Neuronal stem cell (in vitro differentiated cells): ENCODE results near the gene KRTAP9-1.
"Not testable (repeated sequence)": the region's sequence is repeated elsewhere in the genome, so short reads cannot be mapped to it uniquely, and the experiment has no call there.

Source experiments
- DNase-seq: peaks from one replicate; pipeline ENCODE4 v3.0.0-alpha.2; 2013; ENCODE audit warnings: low spot score
- H2AFZ ChIP-seq: one replicate; pipeline ENCODE4 v1.6.1; 2013; ENCODE audit warnings: mild to moderate bottlenecking, low read length, inconsistent platforms
- H2AK5ac ChIP-seq: 2 replicates; pipeline ENCODE4 v1.6.1; 2013; ENCODE audit warnings: low read depth, mild to moderate bottlenecking, inconsistent platforms, low read length, moderate library complexity, mixed read lengths
- H2BK120ac ChIP-seq: 2 replicates; pipeline ENCODE4 v1.6.1; 2013; ENCODE audit warnings: low read depth, mild to moderate bottlenecking, inconsistent platforms, low read length, moderate library complexity, mixed read lengths
- H2BK12ac ChIP-seq: one replicate; pipeline ENCODE4 v1.6.1; 2013; ENCODE audit warnings: low read length, inconsistent platforms
- H2BK15ac ChIP-seq: 2 replicates; pipeline ENCODE4 v1.6.1; 2013; ENCODE audit warnings: mild to moderate bottlenecking, low read length, inconsistent platforms, mixed read lengths
- H2BK5ac ChIP-seq: one replicate; pipeline ENCODE4 v1.6.1; 2013; ENCODE audit warnings: inconsistent platforms, mild to moderate bottlenecking, low read length, moderate library complexity
- H3K14ac ChIP-seq: one replicate; pipeline ENCODE4 v1.6.1; 2013; ENCODE audit warnings: low read length, inconsistent platforms
- H3K18ac ChIP-seq: 2 replicates; pipeline ENCODE4 v1.6.1; 2013; ENCODE audit warnings: low read length, inconsistent platforms
- H3K23ac ChIP-seq: 2 replicates; pipeline ENCODE4 v1.6.1; 2013; ENCODE audit warnings: low read depth, mild to moderate bottlenecking, mixed read lengths, low read length, inconsistent platforms; ENCODE audit not compliant: poor library complexity
- H3K27ac ChIP-seq: replicated peaks from 3 replicates; pipeline ENCODE4 v1.5.1; 2013; ENCODE audit warnings: low read length, inconsistent platforms
- H3K27me3 ChIP-seq, 3 experiments: 2 replicates each; pipeline ENCODE4 v1.6.1; 2013; ENCODE audit warnings: low read length in 3 of 3, mild to moderate bottlenecking in 2 of 3, inconsistent platforms in 1 of 3, low read depth in 1 of 3, mixed read lengths in 1 of 3, moderate library complexity in 1 of 3; ENCODE audit not compliant: control insufficient read depth in 3 of 3, insufficient read depth in 3 of 3
- H3K36me3 ChIP-seq, 2 donors: replicated peaks in 1 of 2; 2 replicates each; pipeline ENCODE4 v1.6.1; 2013; ENCODE audit warnings: low read length in 2 of 2; ENCODE audit not compliant: control insufficient read depth in 2 of 2, insufficient read depth in 2 of 2
- H3K4ac ChIP-seq: 2 replicates; pipeline ENCODE4 v1.6.1; 2013; ENCODE audit warnings: inconsistent platforms, mild to moderate bottlenecking, low read length, moderate library complexity
- H3K4me1 ChIP-seq, 2 donors: 1 replicate in 1 of 2; 2 replicates in 1 of 2; pipeline ENCODE4 v1.6.1; 2013; ENCODE audit warnings: low read length in 2 of 2, low read depth in 1 of 2; ENCODE audit not compliant: control insufficient read depth in 2 of 2, insufficient read depth in 1 of 2
- H3K4me2 ChIP-seq: one replicate; pipeline ENCODE4 v1.6.1; 2013; ENCODE audit warnings: mild to moderate bottlenecking, low read length, inconsistent platforms; ENCODE audit not compliant: insufficient read depth, poor library complexity, severe bottlenecking
- H3K4me3 ChIP-seq, 2 donors: 2 replicates each; pipeline ENCODE4 v1.5.1; 2013; ENCODE audit warnings: low read length in 2 of 2, mild to moderate bottlenecking in 2 of 2, inconsistent platforms in 1 of 2, moderate library complexity in 1 of 2
- H3K79me1 ChIP-seq: one replicate; pipeline ENCODE4 v1.6.1; 2013; ENCODE audit warnings: low read depth, mild to moderate bottlenecking, inconsistent platforms, low read length, moderate library complexity
- H3K9ac ChIP-seq: one replicate; pipeline ENCODE4 v1.6.1; 2013; ENCODE audit warnings: mild to moderate bottlenecking, low read depth, low read length, inconsistent platforms; ENCODE audit not compliant: poor library complexity
- H3K9me3 ChIP-seq, 2 donors: replicated peaks in 1 of 2; 2 replicates each; pipeline versions ENCODE3 to v1.6.1; 2013; ENCODE audit warnings: low read length in 2 of 2, mild to moderate bottlenecking in 2 of 2, inconsistent platforms in 1 of 2, low read depth in 1 of 2, mixed read lengths in 1 of 2, moderate library complexity in 1 of 2; ENCODE audit not compliant: control insufficient read depth in 2 of 2, insufficient read depth in 1 of 2
- H4K8ac ChIP-seq: one replicate; pipeline ENCODE4 v1.6.1; 2013; ENCODE audit warnings: low read depth, mild to moderate bottlenecking, inconsistent platforms, low read length, moderate library complexity
- H4K91ac ChIP-seq: one replicate; pipeline ENCODE4 v1.6.1; 2013; ENCODE audit warnings: low read length, low read depth, mild to moderate bottlenecking, inconsistent platforms; ENCODE audit not compliant: poor library complexity
- WGBS, 2 donors: extraction: QIAGEN DNeasy Blood & Tissue Kit; methylation state at CpG; one replicate each; pipeline ENCODE4 v1.1.7; 2013; ENCODE audit warnings: missing lambda C conversion rate in 2 of 2, mixed read lengths in 1 of 2; ENCODE audit not compliant: insufficient read length in 2 of 2, insufficient replicate concordance in 1 of 2; ENCODE audit errors: extremely low coverage in 2 of 2; 5-methylcytosine and 5-hydroxymethylcytosine counted together

The KRTAP9-1 gene

GRCh38 chr17:41150026-41150425 lies 39.7 kb upstream of the KRTAP9-1 start:
- H3K14ac ChIP-seq = no peak overlapping the region
- DNase-seq = no peak
- H3K4me3 ChIP-seq = no peak overlapping the region
- H3K9me3 ChIP-seq = no peaks in the 10 kb centered on the region
- no peak overlapping the region for H3K9ac ChIP-seq
- no peak overlapping the region for H2AK5ac ChIP-seq
- no peaks in the 10 kb centered on the region for H3K79me1 ChIP-seq
- no peak overlapping the region for H3K23ac ChIP-seq
- H3K4me1 ChIP-seq = no peaks in the 10 kb centered on the region
- H3K36me3 ChIP-seq = no peaks in the 10 kb centered on the region
- H3K27ac ChIP-seq = no peak overlapping the region
- no peak overlapping the region for H2BK5ac ChIP-seq
- H3K4ac ChIP-seq = no peak overlapping the region
- no CpG with 5 or more reads among the region's 4 CpGs for WGBS, 2 donors
- H2BK12ac ChIP-seq = no peak overlapping the region
- no peak overlapping the region for H2AFZ ChIP-seq
- no peak overlapping the region for H3K18ac ChIP-seq
- no peaks in the 10 kb centered on the region for H3K27me3 ChIP-seq
- no peak overlapping the region for H4K8ac ChIP-seq
- H4K91ac ChIP-seq = no peak overlapping the region
- H2BK120ac ChIP-seq = no peak overlapping the region
- H3K4me2 ChIP-seq = no peak overlapping the region
- no peak overlapping the region for H2BK15ac ChIP-seq

- H3K9ac ChIP-seq = no peak overlapping the region
- no peaks in the 10 kb centered on the region for H3K27me3 ChIP-seq
- no CpG with 5 or more reads among the region's 2 CpGs for WGBS, 2 donors
- H3K27ac ChIP-seq = no peak overlapping the region
- H2AK5ac ChIP-seq = no peak overlapping the region
- no peaks in the 10 kb centered on the region for H3K9me3 ChIP-seq
- no peak overlapping the region for H3K4me2 ChIP-seq
- H2BK12ac ChIP-seq = no peak overlapping the region
- no peak overlapping the region for H3K18ac ChIP-seq
- H3K4me3 ChIP-seq = no peak overlapping the region
- H3K4me1 ChIP-seq = no peaks in the 10 kb centered on the region
- H3K23ac ChIP-seq = no peak overlapping the region
- H2BK120ac ChIP-seq = no peak overlapping the region
- no peaks in the 10 kb centered on the region for H3K79me1 ChIP-seq
- H3K14ac ChIP-seq = no peak overlapping the region
- no peaks in the 10 kb centered on the region for H3K36me3 ChIP-seq
- no peak overlapping the region for H2AFZ ChIP-seq
- H4K8ac ChIP-seq = no peak overlapping the region
- no peak overlapping the region for H4K91ac ChIP-seq
- H2BK15ac ChIP-seq = no peak overlapping the region
- H3K4ac ChIP-seq = no peak overlapping the region
- DNase-seq = no peak
- no peak overlapping the region for H2BK5ac ChIP-seq
Measured at GRCh38 chr17:41151525-41151924, 38.2 kb upstream of the KRTAP9-1 start.

DNA sequence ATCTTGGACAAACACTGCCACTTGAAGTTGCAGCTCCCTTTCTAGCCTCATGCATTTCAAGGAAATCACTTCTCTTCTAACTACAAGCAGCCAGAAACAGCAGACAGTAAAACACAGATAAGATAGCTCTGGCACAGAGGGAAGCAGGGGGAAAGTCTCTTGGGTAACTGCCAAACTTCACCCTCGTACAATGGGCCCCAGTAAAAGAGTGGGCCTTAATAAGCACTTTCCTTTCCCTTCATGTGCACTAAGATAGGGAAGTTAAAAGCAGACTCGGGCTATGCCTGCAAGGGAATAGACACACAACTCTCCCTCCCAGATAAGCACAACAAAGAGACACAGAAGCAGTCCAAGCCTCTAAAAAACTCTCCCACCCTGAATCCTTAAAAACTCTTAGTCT lies 35.8 kb upstream of the KRTAP9-1 start:
- Histone ChIP-seq H2BK120ac (no peak overlapping the region), H3K4me2 (no peak overlapping the region), H3K14ac (no peak overlapping the region), H2BK5ac (no peak overlapping the region), H2BK15ac (no peak overlapping the region), H3K4me1 (no peaks in the 10 kb centered on the region), H2AFZ (no peak overlapping the region), H3K9me3 (no peaks in the 10 kb centered on the region), H3K79me1 (no peaks in the 10 kb centered on the region), H3K27me3 (no peaks in the 10 kb centered on the region), H2AK5ac (no peak overlapping the region), H3K4me3 (no peak overlapping the region), H3K23ac (no peak overlapping the region), H4K8ac (no peak overlapping the region), H3K18ac (no peak overlapping the region), H4K91ac (no peak overlapping the region), H3K4ac (no peak overlapping the region), H2BK12ac (no peak overlapping the region), H3K36me3 (no peaks in the 10 kb centered on the region), H3K9ac (no peak overlapping the region), H3K27ac (no peak overlapping the region)
- WGBS, 2 donors = no CpG with 5 or more reads among the region's 2 CpGs
- DNase-seq = no peak

GRCh38 chr17:41160190-41160589 lies 29.5 kb upstream of the KRTAP9-1 start:
- not testable (repeated sequence) for H3K36me3 ChIP-seq, H2BK5ac ChIP-seq, H2BK12ac ChIP-seq, H3K27ac ChIP-seq, H3K27me3 ChIP-seq, H3K14ac ChIP-seq, DNase-seq, H3K4me2 ChIP-seq, H2AFZ ChIP-seq, H3K4me1 ChIP-seq, H4K91ac ChIP-seq, H3K4me3 ChIP-seq, H2AK5ac ChIP-seq, H4K8ac ChIP-seq, H2BK120ac ChIP-seq, H3K9me3 ChIP-seq, H2BK15ac ChIP-seq, H3K79me1 ChIP-seq
- Histone ChIP-seq H3K9ac (peak overlapping the region; percentile 0), H3K18ac (peak overlapping the region; percentile 5), H3K23ac (peak overlapping the region; percentile 5), H3K4ac (peak overlapping the region; percentile 84)
- WGBS, 2 donors = no CpG with 5 or more reads among the region's 3 CpGs
